ENCODE results near the gene GDF2. TPM values are rescaled to one million over a fixed set of nuclear protein-coding genes. Genes with fewer than 3 reads are reported as not detected.

Gene GDF2
- total and polyA plus RNA-seq, 3 experiments from 2014 or later: not detected

DNA sequence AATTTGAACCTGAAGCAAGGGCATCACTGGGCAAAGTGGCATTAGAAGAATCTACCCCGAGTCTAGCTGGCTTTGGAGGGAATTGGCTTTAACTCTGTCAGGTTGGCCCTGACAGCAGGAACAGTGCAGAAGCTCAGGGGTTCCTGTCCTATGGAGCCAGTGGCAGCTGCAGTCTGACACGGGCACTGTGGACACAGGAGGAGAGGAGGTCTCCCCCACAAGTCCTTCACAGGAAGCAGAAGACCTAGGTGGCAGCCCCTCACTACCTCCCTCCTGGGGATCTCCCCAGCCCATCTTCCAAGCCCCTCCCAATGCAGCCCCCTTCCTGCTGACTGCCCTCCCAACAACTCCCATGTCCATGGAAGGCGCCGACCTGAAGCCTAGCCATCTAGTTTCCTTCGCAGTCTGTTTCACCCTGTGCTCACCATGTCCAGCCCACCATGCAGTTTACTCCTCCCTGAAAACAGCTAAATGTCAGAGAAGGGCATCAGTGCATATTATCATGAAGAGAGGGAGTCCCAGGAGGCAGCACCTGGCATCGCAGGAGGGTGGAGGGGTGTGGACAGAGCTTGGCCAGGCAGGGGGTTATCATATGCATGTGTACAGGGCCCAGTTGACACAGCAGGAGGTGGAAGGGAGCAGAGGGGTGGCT, 40.1 kb upstream of the GDF2 start:
- Mint-ChIP-seq H3K9me3 (no peaks in the 10 kb centered on the region), H3K4me3 (peak overlapping the region in 1 of 7 donors; percentile 10), H3K27ac (no peak overlapping the region), H3K36me3 (no peaks in the 10 kb centered on the region), H3K27me3 (peaks cover 0 to 3% of the 10 kb centered on the region in 2 donors), H3K4me1 (peaks cover 27 to 40% (median 28%) of the 10 kb centered on the region in 3 donors)
- H3K27ac ChIP-seq (ENCODE audit: low read depth, low read length): no peak overlapping the region
- H3K9me3 ChIP-seq (ENCODE audit: low read length): no peaks in the 10 kb centered on the region
- peaks cover 36% of the 10 kb centered on the region for H3K4me1 ChIP-seq (ENCODE audit: insufficient read depth, low read length)
- no peaks in the 10 kb centered on the region for H3K27me3 ChIP-seq (ENCODE audit: insufficient read depth, low read length, poor library complexity, severe bottlenecking)
- no peak overlapping the region for H3K4me3 ChIP-seq (ENCODE audit: low read length)
- POLR2A ChIA-PET: no interaction called here
- no peaks in the 10 kb centered on the region for H3K36me3 ChIP-seq (ENCODE audit: insufficient read depth, low read length)
- no peak for DNase-seq
- CTCF ChIA-PET: interaction anchor here (1.1 kb wide), 1 partner anchor 29 kb away, joined by 3 read pairs; no protein-coding TSS in a partner anchor

DNA sequence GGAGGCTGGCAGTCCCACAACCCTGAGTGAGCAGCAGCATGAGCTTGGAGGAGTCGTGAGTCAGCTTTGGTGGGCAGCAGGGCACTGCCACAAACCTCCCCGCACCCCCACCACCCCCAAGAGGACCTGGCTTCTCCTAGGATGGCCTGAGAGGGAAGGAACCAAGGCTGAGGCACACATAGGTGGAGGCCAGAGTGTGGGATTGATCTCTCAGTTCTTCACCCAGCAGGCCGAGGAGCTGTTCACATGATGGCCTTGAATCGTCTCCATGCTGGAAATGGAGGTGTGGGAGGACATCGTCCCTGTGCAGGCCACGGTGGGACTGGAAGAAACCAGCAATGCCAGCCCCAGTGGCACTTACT, 39.6 kb upstream of the GDF2 start:
- no peaks in the 10 kb centered on the region for H3K36me3 Mint-ChIP-seq

DNA sequence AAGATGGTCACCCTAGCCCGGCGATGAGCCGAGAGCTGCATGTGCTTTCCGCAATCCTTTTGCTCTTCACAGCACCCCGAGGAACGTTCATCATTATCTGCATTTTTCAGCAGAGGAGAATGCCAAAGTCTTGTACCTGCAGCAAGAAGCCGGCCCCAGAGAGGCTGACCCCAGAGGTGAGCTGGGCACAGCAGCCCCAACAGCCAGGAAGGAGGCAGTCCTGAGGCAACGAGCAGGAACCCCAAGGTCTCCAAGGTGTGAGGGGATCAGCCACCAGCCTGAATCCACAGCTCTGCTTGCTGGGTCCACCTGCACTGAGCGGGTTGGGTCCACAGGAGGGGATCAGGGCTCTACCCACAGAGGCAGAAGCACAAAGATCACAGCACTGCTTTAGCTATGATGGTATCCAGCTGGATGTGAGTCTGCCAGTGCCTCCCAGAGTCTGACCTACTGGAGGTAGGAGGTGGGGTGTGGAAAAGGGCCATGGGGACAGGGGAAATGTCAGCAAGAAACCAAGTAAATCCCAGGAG, 39.1 kb upstream of the GDF2 start:
- Histone ChIP-seq H3K36me3 (ENCODE audit: insufficient read depth, low read length) (no peaks in the 10 kb centered on the region), H3K4me3 (ENCODE audit: low read length) (no peak overlapping the region), H3K27ac (ENCODE audit: low read depth, low read length) (no peak overlapping the region), H3K4me1 (ENCODE audit: insufficient read depth, low read length) (peaks cover 32% of the 10 kb centered on the region), H3K27me3 (ENCODE audit: insufficient read depth, low read length, poor library complexity, severe bottlenecking) (no peaks in the 10 kb centered on the region), H3K9me3 (ENCODE audit: low read length) (no peaks in the 10 kb centered on the region)
- no peaks in the 10 kb centered on the region for H3K36me3 Mint-ChIP-seq
- H3K27me3 Mint-ChIP-seq: peaks cover 0 to 3% of the 10 kb centered on the region in 2 donors
- H3K9me3 Mint-ChIP-seq: no peaks in the 10 kb centered on the region
- POLR2A ChIA-PET: no interaction called here
- peaks cover 21 to 32% (median 21%) of the 10 kb centered on the region in 3 donors for H3K4me1 Mint-ChIP-seq
- no peak for DNase-seq
- H3K4me3 Mint-ChIP-seq: no peak overlapping the region
- CTCF ChIA-PET: interaction anchor here (1.2 kb wide), 1 partner anchor 29 kb away, joined by 5 read pairs; no protein-coding TSS in a partner anchor
- no peak overlapping the region for H3K27ac Mint-ChIP-seq

More for the DNA sequence above, 39.6 kb upstream of the GDF2 start:
- Histone ChIP-seq H3K27ac (ENCODE audit: low read depth, low read length) (no peak overlapping the region), H3K27me3 (ENCODE audit: insufficient read depth, low read length, poor library complexity, severe bottlenecking) (no peaks in the 10 kb centered on the region), H3K4me1 (ENCODE audit: insufficient read depth, low read length) (peaks cover 36% of the 10 kb centered on the region), H3K4me3 (ENCODE audit: low read length) (no peak overlapping the region), H3K9me3 (ENCODE audit: low read length) (no peaks in the 10 kb centered on the region), H3K36me3 (ENCODE audit: insufficient read depth, low read length) (no peaks in the 10 kb centered on the region)
- POLR2A ChIA-PET: no interaction called here
- peaks cover 22 to 35% (median 23%) of the 10 kb centered on the region in 3 donors for H3K4me1 Mint-ChIP-seq
- H3K9me3 Mint-ChIP-seq: no peaks in the 10 kb centered on the region
- peak overlapping the region in 1 of 7 donors; percentile 10 for H3K4me3 Mint-ChIP-seq
- no peak overlapping the region for H3K27ac Mint-ChIP-seq
- CTCF ChIA-PET: interaction anchor here (1.2 kb wide), 1 partner anchor 29 kb away, joined by 5 read pairs; no protein-coding TSS in a partner anchor
- peaks cover 0 to 3% of the 10 kb centered on the region in 2 donors for H3K27me3 Mint-ChIP-seq
- no peak for DNase-seq

DNA sequence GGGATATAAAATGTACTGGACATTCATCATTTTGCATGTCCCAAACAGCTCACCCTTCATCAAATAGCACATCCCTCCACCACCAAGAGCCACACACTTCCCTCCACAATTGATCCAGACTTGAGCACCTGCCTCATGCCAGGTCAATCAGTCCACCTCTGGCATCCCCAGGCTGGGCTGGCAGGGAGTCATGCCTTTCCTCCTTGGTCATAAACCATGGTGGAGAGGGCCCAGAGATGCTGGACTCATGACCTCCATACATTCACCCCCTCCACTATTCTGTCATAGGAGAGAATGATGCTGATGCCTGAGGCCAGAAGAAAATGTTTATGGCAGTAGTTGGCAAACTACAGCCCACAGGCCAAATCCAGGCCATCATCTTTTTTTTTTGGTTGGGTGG, 38.4 kb upstream of the GDF2 start:
- Mint-ChIP-seq H3K27me3 (peaks cover 0 to 3% of the 10 kb centered on the region in 2 donors), H3K9me3 (no peaks in the 10 kb centered on the region), H3K27ac (no peak overlapping the region), H3K36me3 (no peaks in the 10 kb centered on the region), H3K4me3 (no peak overlapping the region), H3K4me1 (peaks cover 17 to 25% (median 21%) of the 10 kb centered on the region in 3 donors)
- Histone ChIP-seq H3K9me3 (ENCODE audit: low read length) (no peaks in the 10 kb centered on the region), H3K27ac (ENCODE audit: low read depth, low read length) (no peak overlapping the region), H3K27me3 (ENCODE audit: insufficient read depth, low read length, poor library complexity, severe bottlenecking) (no peaks in the 10 kb centered on the region), H3K4me1 (ENCODE audit: insufficient read depth, low read length) (peaks cover 27% of the 10 kb centered on the region), H3K4me3 (ENCODE audit: low read length) (no peak overlapping the region), H3K36me3 (ENCODE audit: insufficient read depth, low read length) (no peaks in the 10 kb centered on the region)
- no peak for DNase-seq
- ChIA-PET CTCF (interaction anchor here (1.2 kb wide), 1 partner anchor 28 kb away, joined by 5 read pairs; no protein-coding TSS in a partner anchor), POLR2A (no interaction called here)

DNA sequence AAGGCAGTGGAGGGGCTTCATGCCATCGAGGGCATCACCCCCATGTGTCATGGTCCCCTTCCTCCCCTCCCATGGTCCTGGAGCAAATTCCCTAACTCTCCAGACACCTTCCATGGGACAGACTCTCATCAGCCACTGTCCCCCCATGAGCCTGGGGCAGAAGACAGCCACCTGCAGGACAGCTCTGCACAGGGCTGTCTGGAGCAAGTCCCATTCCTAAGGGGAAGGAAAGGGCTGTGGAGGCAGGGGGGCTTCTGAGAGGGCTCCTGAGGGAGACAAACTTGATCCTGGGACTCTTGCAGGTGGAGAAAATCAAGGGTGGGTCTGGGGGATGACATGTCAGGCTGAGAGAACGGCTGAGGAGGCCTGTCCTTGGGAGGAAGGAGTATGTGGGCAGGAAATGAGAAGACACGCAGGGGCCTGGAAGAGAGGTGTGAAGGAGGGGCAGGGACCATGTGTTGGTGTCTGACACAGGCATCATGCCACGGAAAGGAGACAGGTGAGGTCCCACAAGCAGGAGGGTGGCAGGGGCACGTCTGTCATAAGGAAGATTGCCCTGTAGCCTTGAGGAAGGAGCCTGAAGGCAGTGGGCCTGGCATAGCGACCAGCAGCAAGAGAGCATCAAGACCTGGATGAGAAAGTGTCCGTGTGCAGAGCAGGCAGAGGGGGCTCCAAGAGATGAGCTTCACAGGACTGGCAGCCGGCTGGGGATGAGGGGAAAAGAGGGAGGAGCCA, 36.7 kb upstream of the GDF2 start:
- Mint-ChIP-seq H3K27ac (peak overlapping the region in 3 of 8 donors; percentile 18 to 57 (median 28)), H3K36me3 (no peaks in the 10 kb centered on the region), H3K4me3 (peak overlapping the region in 1 of 7 donors; percentile 1), H3K9me3 (no peaks in the 10 kb centered on the region), H3K27me3 (peaks cover 0 to 5% of the 10 kb centered on the region in 2 donors), H3K4me1 (peaks cover 16 to 22% (median 17%) of the 10 kb centered on the region in 3 donors)
- Histone ChIP-seq H3K27ac (ENCODE audit: low read depth, low read length) (no peak overlapping the region), H3K4me1 (ENCODE audit: insufficient read depth, low read length) (peaks cover 27% of the 10 kb centered on the region), H3K4me3 (ENCODE audit: low read length) (no peak overlapping the region), H3K36me3 (ENCODE audit: insufficient read depth, low read length) (no peaks in the 10 kb centered on the region), H3K9me3 (ENCODE audit: low read length) (no peaks in the 10 kb centered on the region), H3K27me3 (ENCODE audit: insufficient read depth, low read length, poor library complexity, severe bottlenecking) (no peaks in the 10 kb centered on the region)
- ChIA-PET POLR2A (no interaction called here), CTCF (interaction anchor here (1.5 kb wide), 1 partner anchor 237 kb away, joined by 7 read pairs; no protein-coding TSS in a partner anchor)
- DNase-seq: no peak

DNA sequence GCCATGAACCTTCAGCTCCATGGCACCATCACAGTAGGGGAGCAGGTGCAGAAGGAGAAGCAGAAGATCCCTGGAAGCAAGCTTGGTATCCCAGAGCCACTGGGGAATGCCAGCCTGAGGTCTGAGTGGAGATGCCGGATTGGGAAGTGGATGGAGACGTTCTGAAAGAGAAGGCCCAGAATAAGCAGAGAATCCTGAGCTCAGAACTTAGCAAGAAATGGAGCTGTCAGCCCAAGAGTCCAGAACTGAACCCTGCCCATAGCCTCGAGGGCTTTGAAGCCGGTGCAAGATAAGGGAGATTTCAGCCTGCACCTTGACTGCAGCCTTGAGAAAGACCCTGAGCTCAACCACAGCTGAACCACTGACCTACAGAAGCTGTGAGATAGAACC, 36.1 kb upstream of the GDF2 start:
- H3K36me3 ChIP-seq (ENCODE audit: insufficient read depth, low read length): no peaks in the 10 kb centered on the region
- H3K27ac ChIP-seq (ENCODE audit: low read depth, low read length): no peak overlapping the region
- Mint-ChIP-seq H3K27ac (peak overlapping the region in 2 of 8 donors; percentile 3 to 57), H3K36me3 (no peaks in the 10 kb centered on the region), H3K27me3 (peaks cover 0 to 5% of the 10 kb centered on the region in 2 donors), H3K9me3 (no peaks in the 10 kb centered on the region), H3K4me3 (peak overlapping the region in 1 of 7 donors; percentile 1), H3K4me1 (peaks cover 16 to 22% (median 17%) of the 10 kb centered on the region in 3 donors)
- H3K9me3 ChIP-seq (ENCODE audit: low read length): no peaks in the 10 kb centered on the region
- H3K4me1 ChIP-seq (ENCODE audit: insufficient read depth, low read length): peaks cover 27% of the 10 kb centered on the region
- H3K4me3 ChIP-seq (ENCODE audit: low read length): no peak overlapping the region
- POLR2A ChIA-PET: no interaction called here
- DNase-seq: no peak
- CTCF ChIA-PET: interaction anchor here (1.5 kb wide), 1 partner anchor 238 kb away, joined by 7 read pairs; no protein-coding TSS in a partner anchor
- no peaks in the 10 kb centered on the region for H3K27me3 ChIP-seq (ENCODE audit: insufficient read depth, low read length, poor library complexity, severe bottlenecking)

DNA sequence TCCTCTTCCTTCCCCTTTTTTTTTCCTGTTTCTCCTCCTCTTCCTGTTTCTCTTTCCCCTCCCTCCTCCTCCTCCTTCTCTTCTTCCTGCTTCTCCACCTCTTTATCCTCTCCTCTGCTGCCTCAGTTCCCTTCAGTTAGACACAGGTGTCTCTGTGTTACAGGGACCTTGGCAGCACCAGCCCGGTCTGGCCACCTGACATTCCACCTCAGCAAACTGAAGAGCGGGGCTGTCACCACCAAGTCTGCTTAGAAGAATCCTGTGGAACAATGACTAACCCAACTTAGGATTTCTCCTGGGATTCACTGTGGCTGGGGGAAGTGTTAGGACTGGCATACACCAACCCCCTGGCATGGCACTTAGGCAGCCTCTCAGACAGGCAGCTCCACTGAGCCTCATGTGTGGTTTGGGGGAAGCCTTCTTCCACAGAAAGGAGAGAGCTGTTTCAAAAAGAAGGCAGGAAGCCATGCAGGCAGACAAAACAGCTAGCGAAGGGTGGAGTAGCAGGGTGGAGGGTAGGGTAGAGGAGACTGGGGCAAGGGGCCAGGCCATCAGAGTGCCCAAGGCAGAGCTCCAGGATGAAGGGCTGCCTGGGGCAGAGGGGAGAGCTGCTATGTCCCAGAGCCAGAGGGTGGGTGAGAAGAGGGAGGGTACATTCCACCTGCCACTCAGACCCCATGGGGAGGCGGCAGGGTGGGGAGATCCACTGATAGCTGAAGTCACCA, 35.5 kb upstream of the GDF2 start:
- H3K27ac Mint-ChIP-seq: peak overlapping the region in 4 of 8 donors; percentile 3 to 51 (median 36)
- POLR2A ChIA-PET: no interaction called here
- CTCF ChIA-PET: interaction anchor here (1.5 kb wide), 1 partner anchor 239 kb away, joined by 7 read pairs; no protein-coding TSS in a partner anchor
- H3K36me3 Mint-ChIP-seq: no peaks in the 10 kb centered on the region
- H3K4me3 Mint-ChIP-seq: peak overlapping the region in 1 of 7 donors; percentile 3
- DNase-seq: peak in 1 of 5 donors; percentile 9
- H3K4me1 Mint-ChIP-seq: peaks cover 16 to 22% (median 16%) of the 10 kb centered on the region in 3 donors
- H3K9me3 ChIP-seq (ENCODE audit: low read length): no peaks in the 10 kb centered on the region
- H3K9me3 Mint-ChIP-seq: no peaks in the 10 kb centered on the region
- H3K4me3 ChIP-seq (ENCODE audit: low read length): no peak overlapping the region
- H3K36me3 ChIP-seq (ENCODE audit: insufficient read depth, low read length): no peaks in the 10 kb centered on the region
- H3K4me1 ChIP-seq (ENCODE audit: insufficient read depth, low read length): peaks cover 27% of the 10 kb centered on the region
- H3K27me3 Mint-ChIP-seq: peaks cover 0 to 7% of the 10 kb centered on the region in 2 donors
- H3K27ac ChIP-seq (ENCODE audit: low read depth, low read length): no peak overlapping the region
- H3K27me3 ChIP-seq (ENCODE audit: insufficient read depth, low read length, poor library complexity, severe bottlenecking): no peaks in the 10 kb centered on the region
